SU-DHL-6 (cell line): Measurements from ENCODE around the gene ZXDC.

Experiments used
- H2AFZ ChIP-seq: fragments of 200-600 bp; sonication (generic); 2 replicates; pipeline ENCODE4 v1.6.1; 2014; ENCODE audit warnings: low read depth, mild to moderate bottlenecking, moderate library complexity, mixed read lengths, antibody characterized with exemption, low read length; ENCODE audit not compliant: severe bottlenecking
- H3F3A ChIP-seq: fragments of 200-600 bp; shearing (Covaris generic); 2 replicates; pipeline ENCODE4 v1.6.0; 2016; ENCODE audit warnings: antibody characterized with exemption, mild to moderate bottlenecking; ENCODE audit not compliant: insufficient read depth
- H3K27ac ChIP-seq: fragments of 200-600 bp; sonication (generic); 2 replicates; pipeline ENCODE4 v1.5.1; 2016; ENCODE audit warnings: low read depth, mild to moderate bottlenecking, low read length, moderate library complexity, mixed read lengths
- H3K27me3 ChIP-seq: fragments of 200-600 bp; sonication (generic), shearing (Covaris generic); 2 replicates; pipeline ENCODE4 v1.6.0; 2014; ENCODE audit warnings: mild to moderate bottlenecking, low read length
- H3K36me3 ChIP-seq: fragments of 200-600 bp; sonication (generic); 2 replicates; pipeline ENCODE4 v1.6.1; 2014; ENCODE audit warnings: mild to moderate bottlenecking, low read length, mixed read lengths
- H3K4me2 ChIP-seq: fragments of 300-600, 200-600 bp; shearing (Covaris generic), sonication (generic); 2 replicates; pipeline ENCODE4 v1.6.0; 2014; ENCODE audit warnings: low read length, low read depth, mild to moderate bottlenecking; ENCODE audit not compliant: poor library complexity, severe bottlenecking
- H3K4me3 ChIP-seq: fragments of 200-600 bp; sonication (generic); 2 replicates; pipeline ENCODE4 v1.5.1; 2014; ENCODE audit warnings: antibody characterized with exemption, low read length, mild to moderate bottlenecking, mixed read lengths; ENCODE audit not compliant: insufficient read depth, poor library complexity, severe bottlenecking
- H3K79me2 ChIP-seq: fragments of 200-600 bp; sonication (generic); 2 replicates; pipeline ENCODE4 v1.6.1; 2014; ENCODE audit warnings: mild to moderate bottlenecking, low read length, moderate library complexity; ENCODE audit not compliant: insufficient read depth
- H3K9ac ChIP-seq: fragments of 200-600 bp; sonication (generic); 2 replicates; pipeline ENCODE4 v1.7.0; 2014; ENCODE audit warnings: mild to moderate bottlenecking, low read length
- H3K9me2 ChIP-seq: fragments of 200-600 bp; sonication (generic); replicated peaks from 2 replicates; pipeline ENCODE4 v1.6.1; 2014; ENCODE audit warnings: low read length; ENCODE audit not compliant: insufficient read depth
- H3K9me3 ChIP-seq: fragments of 200-600 bp; sonication (generic); 2 replicates; pipeline ENCODE4 v1.6.1; 2014; ENCODE audit warnings: low read length, mixed read lengths; ENCODE audit not compliant: insufficient read depth
- H4K20me1 ChIP-seq: fragments of 200-600 bp; sonication (generic); 2 replicates; pipeline ENCODE4 v1.6.1; 2014; ENCODE audit warnings: low read depth, mild to moderate bottlenecking, antibody characterized with exemption, low read length, moderate library complexity, mixed read lengths
- CTCF ChIP-seq: fragments of 200-600 bp; sonication (generic); IDR thresholded peaks from one replicate; pipeline ENCODE4 v1.5.1; 2017; ENCODE audit warnings: antibody characterized with exemption, mild to moderate bottlenecking, low read length, moderate library complexity; ENCODE audit not compliant: insufficient read depth, poor library complexity, severe bottlenecking
- EZH2phosphoT487 ChIP-seq: fragments of 200-600 bp; sonication (generic), shearing (Covaris generic); conservative IDR thresholded peaks from 2 replicates; pipeline ENCODE4 v1.6.1; 2018; ENCODE audit warnings: mild to moderate bottlenecking, antibody characterized with exemption, low read length, moderate library complexity, mixed read lengths

Gene ZXDC

GRCh38 chr3:126424751-126425150 is 50.9 kb downstream of the ZXDC start:
- H3K9me2 ChIP-seq, result no peaks in the 10 kb centered on the region
- H3K9ac ChIP-seq, result no peak overlapping the region
- no peaks in the 10 kb centered on the region for H3K36me3 ChIP-seq
- H3K27ac ChIP-seq, result no peak overlapping the region
- H3K4me2 ChIP-seq, result no peak overlapping the region
- H3K9me3 ChIP-seq, result no peaks in the 10 kb centered on the region
- H3K27me3 ChIP-seq, result no peaks in the 10 kb centered on the region
- no peaks in the 10 kb centered on the region for H4K20me1 ChIP-seq
- no peak overlapping the region for H3K4me3 ChIP-seq
- H3K79me2 ChIP-seq, result no peaks in the 10 kb centered on the region
- H2AFZ ChIP-seq, result no peak overlapping the region
- TF ChIP-seq CTCF (no peak), EZH2phosphoT487 (no peak)
- H3F3A ChIP-seq, result no peaks in the 10 kb centered on the region

- Histone ChIP-seq H3K4me3 (no peak overlapping the region), H3K9me2 (no peaks in the 10 kb centered on the region), H3K79me2 (no peaks in the 10 kb centered on the region), H3K4me2 (no peak overlapping the region), H3K27ac (no peak overlapping the region), H3K9me3 (no peaks in the 10 kb centered on the region), H3F3A (no peaks in the 10 kb centered on the region), H3K36me3 (no peaks in the 10 kb centered on the region), H4K20me1 (no peaks in the 10 kb centered on the region), H3K27me3 (no peaks in the 10 kb centered on the region), H2AFZ (no peak overlapping the region), H3K9ac (no peak overlapping the region)
- TF ChIP-seq EZH2phosphoT487, result no peak
- no peak for TF ChIP-seq CTCF
Measured at GRCh38 chr3:126424039-126424717, 51.5 kb downstream of the ZXDC start.

- no peak overlapping the region for H3K9ac ChIP-seq
- H2AFZ ChIP-seq, result no peak overlapping the region
- no peaks in the 10 kb centered on the region for H3K36me3 ChIP-seq
- no peak overlapping the region for H3K4me3 ChIP-seq
- no peak for TF ChIP-seq EZH2phosphoT487
- no peak for TF ChIP-seq CTCF
- no peaks in the 10 kb centered on the region for H3K9me3 ChIP-seq
- no peak overlapping the region for H3K27ac ChIP-seq
- H4K20me1 ChIP-seq, result no peaks in the 10 kb centered on the region
- H3K4me2 ChIP-seq, result no peak overlapping the region
- H3K79me2 ChIP-seq, result no peaks in the 10 kb centered on the region
- H3K27me3 ChIP-seq, result no peaks in the 10 kb centered on the region
- H3F3A ChIP-seq, result no peaks in the 10 kb centered on the region
- H3K9me2 ChIP-seq, result no peaks in the 10 kb centered on the region
Measured at GRCh38 chr3:126423191-126424038, 52.3 kb downstream of the ZXDC start.
